GM21423 (cell line): Measurements from ENCODE around the gene AUP1.
A peak's percentile ranks its signal among the peaks of the same experiment; 100 is the strongest.
"Not testable (repeated sequence)": the region's sequence is repeated elsewhere in the genome, so short reads cannot be mapped to it uniquely, and the experiment has no call there.

Source experiments
- ATAC-seq: cut with Tn5 transposase; IDR thresholded peaks from one replicate; pipeline ENCODE4 v1.9.1; 2021; ENCODE audit warnings: mild to moderate bottlenecking, moderate library complexity; ENCODE audit not compliant: unreplicated experiment

Gene AUP1

GRCh38 chr2:74500578-74500946, 28.9 kb downstream of the AUP1 start:
- no peak for ATAC-seq

- ATAC-seq: no peak
These were observed 29.4 kb downstream of the AUP1 start for GRCh38 chr2:74499940-74500577.

GRCh38 chr2:74499267-74499939, 30.1 kb downstream of the AUP1 start, which contains the start of gene LBX2:
Gene LBX2, minus strand, starts transcription at chr2:74499603. Its CDS starts 66 bp downstream, at chr2:74499537.
- ATAC-seq: no peak

- ATAC-seq: no peak
These were observed 30.8 kb downstream of the AUP1 start for GRCh38 chr2:74498500-74499266.

GRCh38 chr2:74497777-74498499, 31.6 kb downstream of the AUP1 start:
- ATAC-seq: no peak

GRCh38 chr2:74496997-74497776, 32.3 kb downstream of the AUP1 start:
- no peak for ATAC-seq

GRCh38 chr2:74495440-74495839, 34.1 kb downstream of the AUP1 start:
- no peak for ATAC-seq

- no peak for ATAC-seq
These were observed 36.0 kb downstream of the AUP1 start for GRCh38 chr2:74493546-74493945.

- ATAC-seq: no peak
These were observed 37.6 kb downstream of the AUP1 start for GRCh38 chr2:74491648-74492544.

GRCh38 chr2:74489906-74490305, 39.6 kb downstream of the AUP1 start:
- ATAC-seq: no peak

GRCh38 chr2:74488643-74489481, 40.6 kb downstream of the AUP1 start:
- ATAC-seq: no peak

- ATAC-seq: no peak
These were observed 43.4 kb downstream of the AUP1 start for GRCh38 chr2:74486141-74486540.

GRCh38 chr2:74483675-74484164, 45.8 kb downstream of the AUP1 start:
- ATAC-seq: not testable (repeated sequence)

GRCh38 chr2:74482801-74483674, 46.5 kb downstream of the AUP1 start, which contains the start of the genes CCDC142 and TTC31:
Gene CCDC142, minus strand, starts transcription at chr2:74482998. Its CDS starts 161 bp downstream, at chr2:74482837.
Gene TTC31, plus strand, starts transcription at chr2:74483081. Its CDS starts 15 bp downstream, at chr2:74483096.
- peak; percentile 93 for ATAC-seq

- ATAC-seq: peak; percentile 35
These were observed 47.3 kb downstream of the AUP1 start for GRCh38 chr2:74481961-74482800.

- ATAC-seq: no peak
These were observed 48.1 kb downstream of the AUP1 start for GRCh38 chr2:74481431-74481830.
